Breast epithelium (tissue), 3 donors: ENCODE data around the gene TRAF7.

Experiments used
- CTCF ChIP-seq, 3 donors: fragments of 450-650 bp; IDR thresholded peaks; one replicate each; pipeline ENCODE4 v1.5.1; 2016 to 2017; ENCODE audit warnings: antibody characterized with exemption in 3 of 3, mild to moderate bottlenecking in 3 of 3, moderate library complexity in 3 of 3
- POLR2AphosphoS5 ChIP-seq, 3 donors: sonication (generic); formaldehyde crosslinking; IDR thresholded peaks; one replicate each; pipeline ENCODE4 v1.6.1; 2017; ENCODE audit warnings: antibody characterized with exemption in 3 of 3

DNA sequence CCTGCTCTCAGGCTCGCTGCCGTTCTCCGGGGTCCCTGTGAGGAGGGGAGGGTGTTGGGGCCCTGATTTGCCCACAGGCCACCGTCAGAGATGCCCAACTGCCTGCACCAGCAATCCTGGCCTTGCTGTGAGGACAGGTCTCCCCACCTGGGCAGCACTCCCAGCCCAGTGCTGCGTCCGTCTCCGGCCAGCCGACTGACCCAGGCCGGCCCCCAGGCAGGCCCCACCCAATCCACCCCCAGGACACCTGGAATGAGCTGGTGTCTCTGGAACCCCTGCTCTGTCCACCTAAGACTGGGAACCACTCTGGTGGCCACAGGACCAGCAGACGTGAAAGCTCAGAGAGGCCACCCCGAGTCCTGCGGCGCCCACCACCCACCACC, 40.0 kb upstream of the TRAF7 start:
- no peak for TF ChIP-seq CTCF (IDR thresholded peaks at IDR 0.05)
- TF ChIP-seq POLR2AphosphoS5 (IDR thresholded peaks at IDR 0.05), result no peak
